GM12878 (cell line): ENCODE results near the gene PREP. TPM values are rescaled to one million over a fixed set of nuclear protein-coding genes. Genes with fewer than 3 reads are reported as not detected.
A peak's percentile ranks its signal among the peaks of the same experiment; 100 is the strongest.

Experiments
- ASH2L ChIP-seq: fragments of 300-600, 200-600 bp; sonication (generic); IDR thresholded peaks from 2 replicates; pipeline ENCODE4 v1.6.1; 2017; ENCODE audit warnings: low read depth, mild to moderate bottlenecking, borderline replicate concordance
- BRCA1 ChIP-seq: IDR thresholded peaks from 2 replicates; pipeline ENCODE4 v1.6.1; 2011; ENCODE audit warnings: low read depth, low read length, improper control_type of control experiment
- EP300 ChIP-seq, 2 experiments: fragments of 150-350 bp in 1 of 2; IDR thresholded peaks; 2 replicates each; pipeline ENCODE4 v1.6.1; 2011 to 2012; ENCODE audit warnings: low read depth in 2 of 2, low read length in 2 of 2, borderline replicate concordance in 1 of 2, improper control_type of control experiment in 1 of 2, inconsistent platforms in 1 of 2; ENCODE audit not compliant: control insufficient read depth in 1 of 2
- FOXM1 ChIP-seq: IDR thresholded peaks from 2 replicates; pipeline ENCODE4 v1.6.1; 2012; ENCODE audit warnings: low read depth, mild to moderate bottlenecking, inconsistent platforms, low read length, moderate library complexity
- HCFC1 ChIP-seq: fragments of 150-350 bp; IDR thresholded peaks from 2 replicates; pipeline ENCODE4 v1.6.1; 2014; ENCODE audit warnings: low read length
- IKZF1 ChIP-seq: fragments of 450-650 bp; conservative IDR thresholded peaks from 2 replicates; pipeline ENCODE4 v1.6.1; 2017; ENCODE audit warnings: antibody characterized with exemption, mild to moderate bottlenecking
- KLF5 ChIP-seq: fragments of 450-650 bp; IDR thresholded peaks from 2 replicates; pipeline ENCODE4 v1.6.1; 2014; ENCODE audit warnings: mild to moderate bottlenecking; ENCODE audit not compliant: partially characterized antibody
- MXI1 ChIP-seq: fragments of 150-350 bp; IDR thresholded peaks from 2 replicates; pipeline ENCODE4 v1.6.1; 2011; ENCODE audit warnings: low read depth, mild to moderate bottlenecking, inconsistent platforms, low read length, improper control_type of control experiment
- MYB ChIP-seq: fragments of 150-350 bp; IDR thresholded peaks from 2 replicates; pipeline ENCODE4 v1.6.1; 2014; ENCODE audit warnings: mild to moderate bottlenecking, low read depth, low read length, borderline replicate concordance
- NR2F1 ChIP-seq: fragments of 450-650 bp; conservative IDR thresholded peaks from 2 replicates; pipeline ENCODE4 v1.6.1; 2017; ENCODE audit warnings: mild to moderate bottlenecking
- POLR2AphosphoS2 ChIP-seq: IDR thresholded peaks from 2 replicates; pipeline ENCODE4 v1.6.1; 2011; ENCODE audit warnings: low read depth, mild to moderate bottlenecking, low read length, improper control_type of control experiment, moderate library complexity
- RFX5 ChIP-seq: IDR thresholded peaks from 2 replicates; pipeline ENCODE4 v1.6.1; 2011; ENCODE audit warnings: low read depth, low read length, improper control_type of control experiment
- TCF12 ChIP-seq: IDR thresholded peaks from 2 replicates; pipeline ENCODE4 v1.6.1; 2011; ENCODE audit warnings: low read depth, mild to moderate bottlenecking, low read length
- ZNF622 ChIP-seq: fragments of 450-650 bp; IDR thresholded peaks from 2 replicates; pipeline ENCODE4 v1.6.1; 2017; ENCODE audit warnings: mild to moderate bottlenecking, inconsistent platforms
- ZSCAN29 ChIP-seq: fragments of 450-650 bp; IDR thresholded peaks from 2 replicates; pipeline ENCODE4 v1.6.1; 2017; ENCODE audit warnings: mild to moderate bottlenecking, moderate library complexity
- polyA plus RNA-seq, 11 experiments: library from polyadenylated mRNA; depleted of rRNA in 4 of 11; unstranded in 6 of 11; stranded (reverse) in 5 of 11; fragments of >200 nt; fragmentation: Nextera tagmentation in 4 of 11; fragmentation: Illumina TruSeq in 1 of 11; extraction: Ambion mirVana in 4 of 11; extraction: Trizol in 1 of 11; gene quantifications; 1 replicate in 1 of 11; 2 replicates in 10 of 11; pipeline versions ENCODE4 v1.2.1 to v1.2.3, GENCODE V29; 2011 to 2016; ENCODE audit warnings: inconsistent platforms in 2 of 11, missing spikeins in 2 of 11, low read depth in 1 of 11
- total RNA-seq, 4 experiments: library from RNA; depleted of rRNA in 3 of 4; stranded (reverse); fragments of >200 nt in 3 of 4; fragmentation: Illumina TruSeq in 1 of 4; extraction: Trizol in 1 of 4; gene quantifications; 2 replicates each; pipeline versions ENCODE4 v1.2.1 to v1.2.3, GENCODE V29; 2013 to 2021
- TF ChIP-seq, protein P1 (sequence below): fragments of 450-650 bp; IDR thresholded peaks from 2 replicates; pipeline ENCODE4 v1.6.1; 2017; ENCODE audit warnings: mild to moderate bottlenecking, moderate library complexity
- TF ChIP-seq, protein P2 (sequence below): fragments of 450-650 bp; IDR thresholded peaks from 2 replicates; pipeline ENCODE4 v1.6.1; 2016; ENCODE audit warnings: mild to moderate bottlenecking
- TF ChIP-seq, protein P3 (sequence below): fragments of 450-650 bp; formaldehyde crosslinking; IDR thresholded peaks from 2 replicates; pipeline ENCODE4 v1.4.0; 2020; ENCODE audit warnings: mild to moderate bottlenecking, moderate library complexity
- TF ChIP-seq, protein P4 (sequence below): IDR thresholded peaks from 2 replicates; pipeline ENCODE4 v1.6.1; 2011; ENCODE audit warnings: low read depth, mild to moderate bottlenecking, low read length, moderate library complexity, borderline replicate concordance; ENCODE audit errors: extremely low read depth

The PREP gene
- total and polyA plus RNA-seq, 10 of the 15 experiments (the other 5 are each of a cell fraction or from before 2014, with no cell fraction given), result 6.5 to 33.6 (median 18.1) TPM

DNA sequence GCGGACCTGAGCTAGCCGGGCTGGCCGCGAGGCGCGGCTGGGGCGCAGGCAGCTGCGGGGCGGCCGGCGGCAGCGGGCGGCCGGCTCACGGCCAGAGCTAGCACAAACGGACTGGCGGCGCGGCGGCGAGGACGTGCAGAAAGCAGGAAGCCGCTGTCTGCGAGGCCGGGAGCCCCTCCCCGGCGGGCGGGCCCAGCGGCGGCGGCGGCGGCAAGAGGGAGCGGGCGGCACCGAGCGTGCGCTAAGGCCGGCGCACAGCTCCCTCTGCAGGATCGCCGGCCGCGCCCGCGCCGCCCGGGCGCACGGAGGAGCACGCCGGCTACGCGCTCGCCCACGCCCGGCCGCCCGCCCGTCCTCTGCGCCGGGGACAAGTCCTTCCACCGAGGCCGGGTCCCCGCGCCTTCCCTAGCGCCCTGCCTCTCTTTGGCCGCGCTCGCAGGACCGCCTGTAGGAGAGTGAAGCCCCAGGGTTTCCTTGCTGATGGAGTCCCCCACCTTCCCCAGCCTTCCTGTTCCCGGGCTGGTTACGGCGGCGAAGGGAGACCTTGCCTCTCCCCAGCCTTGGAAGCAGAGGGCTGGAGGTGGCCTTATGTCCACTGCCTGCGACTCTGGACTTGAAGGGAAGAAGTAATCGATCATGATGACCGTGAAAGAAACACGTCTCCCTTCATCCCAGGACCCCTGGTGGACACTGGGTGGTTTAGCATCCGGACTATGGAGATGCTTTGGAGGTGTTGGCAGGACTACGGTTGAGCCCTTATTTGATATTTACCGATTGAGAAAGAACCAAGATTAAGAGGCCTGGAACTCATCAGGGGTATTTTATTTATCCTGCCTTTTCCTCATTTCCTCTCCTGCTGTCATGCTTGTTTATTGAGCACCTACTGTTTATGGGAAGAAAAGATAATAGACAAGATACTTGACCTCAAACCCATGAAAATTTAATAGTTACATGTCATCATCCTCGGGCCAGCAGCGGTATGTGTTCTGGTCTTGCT, at the start of gene PREP (continued):
- TF ChIP-seq, protein P1, sequence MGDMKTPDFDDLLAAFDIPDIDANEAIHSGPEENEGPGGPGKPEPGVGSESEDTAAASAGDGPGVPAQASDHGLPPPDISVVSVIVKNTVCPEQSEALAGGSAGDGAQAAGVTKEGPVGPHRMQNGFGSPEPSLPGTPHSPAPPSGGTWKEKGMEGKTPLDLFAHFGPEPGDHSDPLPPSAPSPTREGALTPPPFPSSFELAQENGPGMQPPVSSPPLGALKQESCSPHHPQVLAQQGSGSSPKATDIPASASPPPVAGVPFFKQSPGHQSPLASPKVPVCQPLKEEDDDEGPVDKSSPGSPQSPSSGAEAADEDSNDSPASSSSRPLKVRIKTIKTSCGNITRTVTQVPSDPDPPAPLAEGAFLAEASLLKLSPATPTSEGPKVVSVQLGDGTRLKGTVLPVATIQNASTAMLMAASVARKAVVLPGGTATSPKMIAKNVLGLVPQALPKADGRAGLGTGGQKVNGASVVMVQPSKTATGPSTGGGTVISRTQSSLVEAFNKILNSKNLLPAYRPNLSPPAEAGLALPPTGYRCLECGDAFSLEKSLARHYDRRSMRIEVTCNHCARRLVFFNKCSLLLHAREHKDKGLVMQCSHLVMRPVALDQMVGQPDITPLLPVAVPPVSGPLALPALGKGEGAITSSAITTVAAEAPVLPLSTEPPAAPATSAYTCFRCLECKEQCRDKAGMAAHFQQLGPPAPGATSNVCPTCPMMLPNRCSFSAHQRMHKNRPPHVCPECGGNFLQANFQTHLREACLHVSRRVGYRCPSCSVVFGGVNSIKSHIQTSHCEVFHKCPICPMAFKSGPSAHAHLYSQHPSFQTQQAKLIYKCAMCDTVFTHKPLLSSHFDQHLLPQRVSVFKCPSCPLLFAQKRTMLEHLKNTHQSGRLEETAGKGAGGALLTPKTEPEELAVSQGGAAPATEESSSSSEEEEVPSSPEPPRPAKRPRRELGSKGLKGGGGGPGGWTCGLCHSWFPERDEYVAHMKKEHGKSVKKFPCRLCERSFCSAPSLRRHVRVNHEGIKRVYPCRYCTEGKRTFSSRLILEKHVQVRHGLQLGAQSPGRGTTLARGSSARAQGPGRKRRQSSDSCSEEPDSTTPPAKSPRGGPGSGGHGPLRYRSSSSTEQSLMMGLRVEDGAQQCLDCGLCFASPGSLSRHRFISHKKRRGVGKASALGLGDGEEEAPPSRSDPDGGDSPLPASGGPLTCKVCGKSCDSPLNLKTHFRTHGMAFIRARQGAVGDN, result peak; percentile 61
- TF ChIP-seq, protein P2, sequence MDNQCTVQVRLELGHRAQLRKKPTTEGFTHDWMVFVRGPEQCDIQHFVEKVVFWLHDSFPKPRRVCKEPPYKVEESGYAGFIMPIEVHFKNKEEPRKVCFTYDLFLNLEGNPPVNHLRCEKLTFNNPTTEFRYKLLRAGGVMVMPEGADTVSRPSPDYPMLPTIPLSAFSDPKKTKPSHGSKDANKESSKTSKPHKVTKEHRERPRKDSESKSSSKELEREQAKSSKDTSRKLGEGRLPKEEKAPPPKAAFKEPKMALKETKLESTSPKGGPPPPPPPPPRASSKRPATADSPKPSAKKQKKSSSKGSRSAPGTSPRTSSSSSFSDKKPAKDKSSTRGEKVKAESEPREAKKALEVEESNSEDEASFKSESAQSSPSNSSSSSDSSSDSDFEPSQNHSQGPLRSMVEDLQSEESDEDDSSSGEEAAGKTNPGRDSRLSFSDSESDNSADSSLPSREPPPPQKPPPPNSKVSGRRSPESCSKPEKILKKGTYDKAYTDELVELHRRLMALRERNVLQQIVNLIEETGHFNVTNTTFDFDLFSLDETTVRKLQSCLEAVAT, result 0 out of 2 replicates have a peak, but pooled peaks have one; percentile 39
- no peak for TF ChIP-seq RFX5
- TF ChIP-seq KLF5, result peak; percentile 17
- TF ChIP-seq MXI1, result no peak; the same call in 1 of the 2 replicates
- TF ChIP-seq, protein P3, sequence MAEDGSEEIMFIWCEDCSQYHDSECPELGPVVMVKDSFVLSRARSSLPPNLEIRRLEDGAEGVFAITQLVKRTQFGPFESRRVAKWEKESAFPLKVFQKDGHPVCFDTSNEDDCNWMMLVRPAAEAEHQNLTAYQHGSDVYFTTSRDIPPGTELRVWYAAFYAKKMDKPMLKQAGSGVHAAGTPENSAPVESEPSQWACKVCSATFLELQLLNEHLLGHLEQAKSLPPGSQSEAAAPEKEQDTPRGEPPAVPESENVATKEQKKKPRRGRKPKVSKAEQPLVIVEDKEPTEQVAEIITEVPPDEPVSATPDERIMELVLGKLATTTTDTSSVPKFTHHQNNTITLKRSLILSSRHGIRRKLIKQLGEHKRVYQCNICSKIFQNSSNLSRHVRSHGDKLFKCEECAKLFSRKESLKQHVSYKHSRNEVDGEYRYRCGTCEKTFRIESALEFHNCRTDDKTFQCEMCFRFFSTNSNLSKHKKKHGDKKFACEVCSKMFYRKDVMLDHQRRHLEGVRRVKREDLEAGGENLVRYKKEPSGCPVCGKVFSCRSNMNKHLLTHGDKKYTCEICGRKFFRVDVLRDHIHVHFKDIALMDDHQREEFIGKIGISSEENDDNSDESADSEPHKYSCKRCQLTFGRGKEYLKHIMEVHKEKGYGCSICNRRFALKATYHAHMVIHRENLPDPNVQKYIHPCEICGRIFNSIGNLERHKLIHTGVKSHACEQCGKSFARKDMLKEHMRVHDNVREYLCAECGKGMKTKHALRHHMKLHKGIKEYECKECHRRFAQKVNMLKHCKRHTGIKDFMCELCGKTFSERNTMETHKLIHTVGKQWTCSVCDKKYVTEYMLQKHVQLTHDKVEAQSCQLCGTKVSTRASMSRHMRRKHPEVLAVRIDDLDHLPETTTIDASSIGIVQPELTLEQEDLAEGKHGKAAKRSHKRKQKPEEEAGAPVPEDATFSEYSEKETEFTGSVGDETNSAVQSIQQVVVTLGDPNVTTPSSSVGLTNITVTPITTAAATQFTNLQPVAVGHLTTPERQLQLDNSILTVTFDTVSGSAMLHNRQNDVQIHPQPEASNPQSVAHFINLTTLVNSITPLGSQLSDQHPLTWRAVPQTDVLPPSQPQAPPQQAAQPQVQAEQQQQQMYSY (CRISPR knock-in tag), result no peak
- peak; percentile 62 for TF ChIP-seq NR2F1
- TF ChIP-seq, protein P4, sequence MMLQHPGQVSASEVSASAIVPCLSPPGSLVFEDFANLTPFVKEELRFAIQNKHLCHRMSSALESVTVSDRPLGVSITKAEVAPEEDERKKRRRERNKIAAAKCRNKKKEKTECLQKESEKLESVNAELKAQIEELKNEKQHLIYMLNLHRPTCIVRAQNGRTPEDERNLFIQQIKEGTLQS, result no peak
- TF ChIP-seq EP300 (IDR thresholded peaks at IDR 0.05; ENCODE audit: borderline replicate concordance in 1 of 2, control insufficient read depth in 1 of 2, low read depth in 2 of 2, low read length in 2 of 2), result no peak
- no peak for TF ChIP-seq BRCA1
- TF ChIP-seq POLR2AphosphoS2, result no peak
- 0 out of 2 replicates have a peak, but pooled peaks have one; percentile 10 for TF ChIP-seq TCF12
- TF ChIP-seq IKZF1, result peak; percentile 90
- no peak for TF ChIP-seq HCFC1
- TF ChIP-seq FOXM1, result no peak
- no peak for TF ChIP-seq ZNF622
- 0 out of 2 replicates have a peak, but pooled peaks have one; percentile 49 for TF ChIP-seq ZSCAN29
- peak; percentile 15; the same call in 1 of the 2 replicates for TF ChIP-seq ASH2L
- TF ChIP-seq MYB, result no peak
